SK-N-SH (cell line): ENCODE results near the gene GALK1. TPM values are rescaled to one million over a fixed set of nuclear protein-coding genes. Genes with fewer than 3 reads are reported as not detected.

Experiments
- CTCF ChIA-PET: fragments of 300-600, 350-600 bp; formaldehyde crosslinking; extraction: SDS; loops from one replicate; lab custom pipeline; 2021; lab: Yijun Ruan, JAX
- POLR2A ChIA-PET: fragments of 350-600 bp; sonication (Branson Sonifier 250); formaldehyde crosslinking; extraction: SDS; loops from one replicate; lab custom pipeline; 2020; ENCODE audit warnings: antibody characterized with exemption, inconsistent platforms; lab: Yijun Ruan, JAX
- DNase-seq: peaks from one replicate; pipeline ENCODE4 v3.0.0; 2012
- H2AFZ ChIP-seq: fragments of 200-600 bp; sonication (generic); 2 replicates; pipeline ENCODE4 v1.8.1; 2016; ENCODE audit warnings: antibody characterized with exemption, mild to moderate bottlenecking, low read depth
- H3F3A ChIP-seq: fragments of 200-600 bp; sonication (generic); replicated peaks from 2 replicates; pipeline ENCODE3; 2016; ENCODE audit warnings: antibody characterized with exemption, mild to moderate bottlenecking; ENCODE audit not compliant: insufficient read depth
- H3K27ac ChIP-seq, 2 experiments: fragments of 200-500 bp in 1 of 2; fragments of 200-600 bp in 1 of 2; sonication (Bioruptor generic) in 1 of 2; sonication (generic), shearing (Covaris generic) in 1 of 2; 2 replicates each; pipeline versions ENCODE4 v1.5.1 to v1.6.1; 2014 to 2016; ENCODE audit warnings: low read depth in 2 of 2, inconsistent platforms in 1 of 2, low read length in 1 of 2, mild to moderate bottlenecking in 1 of 2, mixed read lengths in 1 of 2
- H3K27me3 ChIP-seq: fragments of 200-600 bp; sonication (generic), shearing (Covaris generic); 2 replicates; pipeline ENCODE4 v1.6.1; 2016; ENCODE audit warnings: mixed run types; ENCODE audit not compliant: insufficient read depth
- H3K36me3 ChIP-seq, 2 experiments: fragments of 200-500 bp in 1 of 2; fragments of 200-600 bp in 1 of 2; sonication (Bioruptor generic) in 1 of 2; sonication (generic) in 1 of 2; replicated peaks in 1 of 2; 2 replicates each; pipeline versions ENCODE3 to v1.5.1; 2014 to 2016; ENCODE audit warnings: low read length in 1 of 2, mild to moderate bottlenecking in 1 of 2; ENCODE audit not compliant: insufficient read depth in 2 of 2, control insufficient read depth in 1 of 2
- H3K4me1 ChIP-seq, 2 experiments: fragments of 200-500 bp in 1 of 2; fragments of 200-600 bp in 1 of 2; sonication (Bioruptor generic) in 1 of 2; sonication (generic), shearing (Covaris generic) in 1 of 2; 2 replicates each; pipeline versions ENCODE4 v1.5.1 to v1.6.1; 2014 to 2016; ENCODE audit warnings: low read depth in 1 of 2, low read length in 1 of 2, mixed run types in 1 of 2; ENCODE audit not compliant: insufficient read depth in 2 of 2, control insufficient read depth in 1 of 2
- H3K4me2 ChIP-seq: fragments of 200-600 bp; sonication (generic), shearing (Covaris generic); 2 replicates; pipeline ENCODE4 v1.6.1; 2017; ENCODE audit warnings: mixed run types
- H3K4me3 ChIP-seq, 2 experiments: fragments of 200-500 bp in 1 of 2; fragments of 200-600 bp in 1 of 2; sonication (Bioruptor generic) in 1 of 2; sonication (generic), shearing (Covaris generic) in 1 of 2; 2 replicates each; pipeline versions ENCODE4 v1.5.1 to v1.8.1; 2014 to 2016; ENCODE audit warnings: low read depth in 2 of 2, inconsistent platforms in 1 of 2, low read length in 1 of 2, mild to moderate bottlenecking in 1 of 2, mixed read lengths in 1 of 2, moderate library complexity in 1 of 2
- H3K79me2 ChIP-seq: fragments of 200-600 bp; sonication (generic); 2 replicates; pipeline ENCODE4 v1.8.1; 2017; ENCODE audit warnings: mild to moderate bottlenecking; ENCODE audit not compliant: insufficient read depth
- H3K9ac ChIP-seq: fragments of 200-600 bp; sonication (generic); 2 replicates; pipeline ENCODE4 v1.6.1; 2017; ENCODE audit warnings: mixed run types
- H3K9me2 ChIP-seq: fragments of 200-600 bp; sonication (generic); 2 replicates; pipeline ENCODE4 v1.6.1; 2017; ENCODE audit warnings: mixed run types
- H3K9me3 ChIP-seq: fragments of 200-600 bp; sonication (generic); 2 replicates; pipeline ENCODE4 v1.6.1; 2017; ENCODE audit warnings: mixed run types, mild to moderate bottlenecking, moderate library complexity
- H4K20me1 ChIP-seq: fragments of 200-600 bp; sonication (generic); 2 replicates; pipeline ENCODE4 v1.6.1; 2017; ENCODE audit warnings: mild to moderate bottlenecking, mixed run types; ENCODE audit not compliant: insufficient read depth
- CHD2 ChIP-seq: fragments of 150-350 bp; IDR thresholded peaks from 2 replicates; pipeline ENCODE4 v1.6.1; 2018; ENCODE audit warnings: low read length; ENCODE audit not compliant: partially characterized antibody
- EP300 ChIP-seq, 2 experiments: IDR thresholded peaks; 2 replicates each; pipeline versions ENCODE4 v1.4.0 to v1.6.1; 2012; ENCODE audit warnings: borderline replicate concordance in 1 of 2, low read depth in 1 of 2, low read length in 1 of 2
- EZH2phosphoT487 ChIP-seq: fragments of 200-600 bp; sonication (generic); IDR thresholded peaks from 2 replicates; pipeline ENCODE4 v1.6.1; 2017; ENCODE audit warnings: low read depth, mixed run types, mild to moderate bottlenecking, antibody characterized with exemption, moderate library complexity, borderline replicate concordance
- FOSL2 ChIP-seq: IDR thresholded peaks from 2 replicates; pipeline ENCODE4 v1.4.0; 2012; ENCODE audit warnings: low read depth, mild to moderate bottlenecking, moderate library complexity, borderline replicate concordance
- FOXJ3 ChIP-seq: sonication (generic); formaldehyde crosslinking; IDR thresholded peaks from 2 replicates; pipeline ENCODE4 v1.5.1; 2020; ENCODE audit warnings: mild to moderate bottlenecking, missing genetic modification reagents
- FOXM1 ChIP-seq: IDR thresholded peaks from 2 replicates; pipeline ENCODE4 v1.4.0; 2012; ENCODE audit warnings: low read depth, mild to moderate bottlenecking
- GABPA ChIP-seq: IDR thresholded peaks from 2 replicates; pipeline ENCODE4 v1.4.0; 2012; ENCODE audit warnings: low read depth, mild to moderate bottlenecking
- GATA2 ChIP-seq: sonication (generic); formaldehyde crosslinking; IDR thresholded peaks from 2 replicates; pipeline ENCODE4 v1.5.0; 2020; ENCODE audit warnings: mild to moderate bottlenecking, missing genetic modification reagents
- MXI1 ChIP-seq: IDR thresholded peaks from 2 replicates; pipeline ENCODE4 v1.6.1; 2012; ENCODE audit warnings: mild to moderate bottlenecking, low read depth, low read length, improper control_type of control experiment
- NFIC ChIP-seq: IDR thresholded peaks from 2 replicates; pipeline ENCODE4 v1.4.0; 2012; ENCODE audit warnings: borderline replicate concordance
- NRF1 ChIP-seq: IDR thresholded peaks from 2 replicates; pipeline ENCODE4 v1.6.1; 2012; ENCODE audit warnings: low read depth, mild to moderate bottlenecking, low read length
- POLR2AphosphoS5 ChIP-seq: IDR thresholded peaks from 2 replicates; pipeline ENCODE4 v1.6.1; 2012; ENCODE audit warnings: low read depth, low read length
- RAD21 ChIP-seq: IDR thresholded peaks from 2 replicates; pipeline ENCODE4 v1.6.1; 2012; ENCODE audit warnings: mild to moderate bottlenecking, low read length
- RCOR1 ChIP-seq: fragments of 150-350 bp; IDR thresholded peaks from 2 replicates; pipeline ENCODE4 v1.6.1; 2017; ENCODE audit warnings: antibody characterized with exemption, low read length
- RXRA ChIP-seq: IDR thresholded peaks from 2 replicates; pipeline ENCODE4 v1.4.0; 2012; ENCODE audit warnings: low read depth, mild to moderate bottlenecking, borderline replicate concordance
- SMC3 ChIP-seq: IDR thresholded peaks from 2 replicates; pipeline ENCODE4 v1.6.1; 2012; ENCODE audit warnings: low read depth, low read length, improper control_type of control experiment
- TAF1 ChIP-seq: IDR thresholded peaks from 2 replicates; pipeline ENCODE4 v1.6.1; 2012; ENCODE audit warnings: low read depth, mild to moderate bottlenecking, low read length, moderate library complexity, borderline replicate concordance
- TCF12 ChIP-seq: IDR thresholded peaks from 2 replicates; pipeline ENCODE4 v1.4.0; 2012
- TEAD4 ChIP-seq: IDR thresholded peaks from 2 replicates; pipeline ENCODE4 v1.4.0; 2012; ENCODE audit warnings: mild to moderate bottlenecking, borderline replicate concordance; ENCODE audit not compliant: insufficient read depth
- WGBS: methylation state at CpG from one replicate; pipeline ENCODE4 v1.1.6; 2017; ENCODE audit warnings: low lambda C conversion rate; 5-methylcytosine and 5-hydroxymethylcytosine counted together
- polyA plus RNA-seq, 3 experiments: library from polyadenylated mRNA; depleted of rRNA; stranded (reverse); fragments of >200 nt; gene quantifications; 2 replicates each; pipeline ENCODE4 v1.2.3, GENCODE V29; 2012
- TF ChIP-seq, protein P1 (sequence below): IDR thresholded peaks from 2 replicates; pipeline ENCODE4 v1.4.0; 2012; ENCODE audit warnings: low read depth
- TF ChIP-seq, protein P2 (sequence below): IDR thresholded peaks from 2 replicates; pipeline ENCODE4 v1.4.0; 2012; ENCODE audit warnings: low read depth, borderline replicate concordance
- TF ChIP-seq, protein P3 (sequence below): fragments of 150-350 bp; IDR thresholded peaks from 2 replicates; pipeline ENCODE4 v1.6.1; 2016; ENCODE audit warnings: mild to moderate bottlenecking, low read depth, low read length

Gene GALK1
- polyA plus RNA-seq, 1 of the 3 experiments (the other 2 are of a cell fraction): 36.5 TPM

DNA sequence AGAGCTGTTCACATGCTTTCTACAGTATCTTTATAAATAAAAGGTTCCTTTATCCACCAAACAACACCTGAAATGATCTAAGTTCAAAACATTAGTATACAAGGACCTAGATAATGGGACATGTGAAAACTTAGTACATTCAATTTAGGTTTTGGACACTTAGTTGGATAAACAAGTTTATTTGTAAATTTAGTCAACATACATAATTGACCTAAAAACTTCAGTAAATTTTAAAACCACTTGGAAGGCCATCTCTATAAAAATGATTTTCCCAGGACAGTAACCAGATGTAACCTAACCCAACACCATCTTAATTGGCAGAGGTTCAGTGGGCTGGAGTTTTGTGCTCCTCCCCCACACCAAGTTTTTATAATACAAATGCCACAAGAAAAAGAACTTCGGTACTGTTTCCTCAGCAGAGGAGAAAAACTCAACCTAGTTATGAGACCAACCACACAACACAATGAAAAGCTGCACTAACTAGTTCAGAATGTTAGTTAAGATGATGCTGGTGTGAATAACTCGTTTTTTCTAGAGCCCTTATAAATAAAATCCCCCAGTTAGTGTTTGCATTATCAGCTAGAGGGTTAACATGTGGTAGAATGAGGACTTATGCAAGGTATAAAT lies 12.4 kb upstream of the GALK1 start:
- peak overlapping the region; percentile 82 for H3K4me2 ChIP-seq
- peaks cover 9 to 16% of the 10 kb centered on the region in 2 experiments; a peak in 3 of 4 replicates for H3K4me1 ChIP-seq
- POLR2A ChIA-PET: interaction anchor here (0.6 to 7.6 kb wide), 14 partner anchors 7 to 104 kb away, joined by 3 to 161 read pairs (median 12); partner anchors contain the start of genes GALK1, UNC13D, UNK and WBP2
- H4K20me1 ChIP-seq: peaks cover 55% of the 10 kb centered on the region
- H2AFZ ChIP-seq: no peak overlapping the region
- peak overlapping the region; percentile 90 to 94 for H3K4me3 ChIP-seq
- peaks cover 50% of the 10 kb centered on the region for H3F3A ChIP-seq
- H3K79me2 ChIP-seq: peaks cover 32% of the 10 kb centered on the region
- H3K9me2 ChIP-seq: no peaks in the 10 kb centered on the region
- no peak for DNase-seq
- no peaks in the 10 kb centered on the region for H3K27me3 ChIP-seq
- H3K9ac ChIP-seq: peak overlapping the region; percentile 97
- H3K27ac ChIP-seq: peak overlapping the region in 1 of 2 experiments; percentile 17; a peak in 2 of 4 replicates
- CTCF ChIA-PET: interaction anchor here (1.0 to 11.7 kb wide), 12 partner anchors 10 to 125 kb away, joined by 3 to 121 read pairs (median 14); partner anchors contain the start of gene GALK1
- 10% methylated on average over 2 of the region's 2 CpGs for WGBS
- TF ChIP-seq MXI1: no peak
- 0 out of 2 replicates have a peak, but pooled peaks have one; percentile 15 for TF ChIP-seq TCF12
- H3K36me3 ChIP-seq: peaks cover 27 to 31% of the 10 kb centered on the region in 2 experiments
- no peaks in the 10 kb centered on the region for H3K9me3 ChIP-seq

DNA sequence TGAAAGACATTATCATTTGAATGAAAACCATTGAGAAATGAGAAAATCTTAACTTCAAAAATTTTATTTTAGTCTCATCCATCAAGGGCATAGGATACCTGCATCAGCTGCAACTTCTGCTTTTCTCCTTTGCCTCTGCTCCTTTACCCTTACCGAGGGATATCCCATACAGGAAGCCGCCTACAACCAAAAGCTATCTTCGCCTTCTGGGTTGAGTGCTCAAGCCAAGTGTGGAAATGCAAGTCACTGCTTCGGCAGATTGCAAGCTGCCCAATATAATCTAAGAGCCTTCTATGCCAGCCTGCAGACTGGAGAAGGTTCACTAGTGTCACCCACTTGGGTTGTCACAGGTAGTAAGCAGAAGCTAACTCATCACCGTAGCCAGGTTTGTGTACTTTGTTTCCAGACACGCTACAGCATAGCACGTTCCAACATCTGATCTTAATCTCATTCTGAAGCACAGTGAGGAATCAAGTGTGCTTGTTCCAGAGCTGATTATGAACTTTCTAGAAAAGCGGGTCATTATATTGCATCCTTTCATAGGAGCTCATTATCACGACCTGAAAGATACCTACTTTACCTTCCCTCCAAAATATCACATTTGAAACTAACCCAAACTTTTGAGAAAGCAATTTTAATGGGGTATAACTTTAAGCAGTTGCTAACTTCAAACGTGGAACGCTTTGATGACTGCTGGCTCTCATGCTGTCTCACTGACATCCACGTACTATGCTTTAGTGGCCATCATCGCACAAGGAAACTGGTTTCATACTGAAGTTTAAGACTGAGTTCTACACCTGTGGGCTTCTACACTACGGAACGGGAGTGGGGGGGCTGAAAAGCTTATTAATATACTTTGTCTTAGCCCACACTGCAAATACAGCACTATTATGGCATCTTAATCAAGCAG lies 11.6 kb upstream of the GALK1 start:
- POLR2A ChIA-PET: interaction anchor here (0.6 to 7.6 kb wide), 21 partner anchors 8 to 320 kb away, joined by 3 to 161 read pairs (median 8); partner anchors contain the start of genes GALK1, TMEM94, UNC13D and UNK
- peaks cover 55% of the 10 kb centered on the region for H4K20me1 ChIP-seq
- H3K4me2 ChIP-seq: peak overlapping the region; percentile 82
- H3F3A ChIP-seq: peaks cover 54% of the 10 kb centered on the region
- DNase-seq: no peak
- H3K27me3 ChIP-seq: no peaks in the 10 kb centered on the region
- peak overlapping the region in 1 of 2 experiments; percentile 17; a peak in 2 of 4 replicates for H3K27ac ChIP-seq
- CTCF ChIA-PET: interaction anchor here (0.8 to 11.7 kb wide), 12 partner anchors 13 to 143 kb away, joined by 3 to 111 read pairs (median 8); partner anchors contain the start of genes GALK1, SMIM5 and TRIM65
- 88% methylated on average over 15 of the region's 15 CpGs for WGBS
- peaks cover 9 to 16% of the 10 kb centered on the region in 2 experiments; a peak in 3 of 4 replicates for H3K4me1 ChIP-seq
- peak overlapping the region; percentile 97; the same call in 1 of the 2 replicates for H3K9ac ChIP-seq
- H3K9me3 ChIP-seq: no peaks in the 10 kb centered on the region
- peaks cover 27 to 31% of the 10 kb centered on the region in 2 experiments for H3K36me3 ChIP-seq
- no peak overlapping the region for H2AFZ ChIP-seq
- H3K9me2 ChIP-seq: no peaks in the 10 kb centered on the region
- H3K4me3 ChIP-seq: peak overlapping the region; percentile 90 to 94
- peaks cover 32% of the 10 kb centered on the region for H3K79me2 ChIP-seq
- peak; percentile 81 for TF ChIP-seq POLR2AphosphoS5
- no peak for TF ChIP-seq FOXM1
- TF ChIP-seq GABPA: no peak
- TF ChIP-seq GATA2: 0 out of 2 replicates have a peak, but pooled peaks have one; percentile 16
- no peak for TF ChIP-seq EZH2phosphoT487
- TF ChIP-seq MXI1: no peak
- no peak for TF ChIP-seq RXRA
- no peak for TF ChIP-seq RCOR1
- TF ChIP-seq, protein P1, sequence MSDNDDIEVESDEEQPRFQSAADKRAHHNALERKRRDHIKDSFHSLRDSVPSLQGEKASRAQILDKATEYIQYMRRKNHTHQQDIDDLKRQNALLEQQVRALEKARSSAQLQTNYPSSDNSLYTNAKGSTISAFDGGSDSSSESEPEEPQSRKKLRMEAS: peak; percentile 19; the same call in 1 of the 2 replicates
- no peak; the same call in 1 of the 2 replicates for TF ChIP-seq FOSL2
- no peak for TF ChIP-seq FOXJ3 (CRISPR knock-in tag)
- no peak for TF ChIP-seq NRF1
- no peak for TF ChIP-seq TEAD4
- TF ChIP-seq SMC3: no peak
- TF ChIP-seq TAF1: no peak
- TF ChIP-seq EP300 (IDR thresholded peaks at IDR 0.05; ENCODE audit: borderline replicate concordance in 1 of 2, low read depth in 1 of 2, low read length in 1 of 2): no peak
- TF ChIP-seq CHD2: no peak
- no peak for TF ChIP-seq RAD21
- 0 out of 2 replicates have a peak, but pooled peaks have one; percentile 8 for TF ChIP-seq NFIC
- TF ChIP-seq, protein P2, sequence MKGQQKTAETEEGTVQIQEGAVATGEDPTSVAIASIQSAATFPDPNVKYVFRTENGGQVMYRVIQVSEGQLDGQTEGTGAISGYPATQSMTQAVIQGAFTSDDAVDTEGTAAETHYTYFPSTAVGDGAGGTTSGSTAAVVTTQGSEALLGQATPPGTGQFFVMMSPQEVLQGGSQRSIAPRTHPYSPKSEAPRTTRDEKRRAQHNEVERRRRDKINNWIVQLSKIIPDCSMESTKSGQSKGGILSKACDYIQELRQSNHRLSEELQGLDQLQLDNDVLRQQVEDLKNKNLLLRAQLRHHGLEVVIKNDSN: no peak
- TF ChIP-seq, protein P3, sequence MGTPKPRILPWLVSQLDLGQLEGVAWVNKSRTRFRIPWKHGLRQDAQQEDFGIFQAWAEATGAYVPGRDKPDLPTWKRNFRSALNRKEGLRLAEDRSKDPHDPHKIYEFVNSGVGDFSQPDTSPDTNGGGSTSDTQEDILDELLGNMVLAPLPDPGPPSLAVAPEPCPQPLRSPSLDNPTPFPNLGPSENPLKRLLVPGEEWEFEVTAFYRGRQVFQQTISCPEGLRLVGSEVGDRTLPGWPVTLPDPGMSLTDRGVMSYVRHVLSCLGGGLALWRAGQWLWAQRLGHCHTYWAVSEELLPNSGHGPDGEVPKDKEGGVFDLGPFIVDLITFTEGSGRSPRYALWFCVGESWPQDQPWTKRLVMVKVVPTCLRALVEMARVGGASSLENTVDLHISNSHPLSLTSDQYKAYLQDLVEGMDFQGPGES: no peak
